Measurements from ENCODE around the gene ABCF2. TPM values are rescaled to one million over a fixed set of nuclear protein-coding genes. Genes with fewer than 3 reads are reported as not detected.

Gene ABCF2
- total RNA-seq, 1 experiment from 2014 or later: 63.7 TPM

GRCh38 chr7:151193203-151193978 lies 33.6 kb downstream of the ABCF2 start:
- no peak overlapping the region for H2AFZ ChIP-seq (ENCODE audit: low read depth, low read length, poor library complexity, severe bottlenecking)
- BruUV-seq (replicated peaks): no TSS peak
- H3K36me3 ChIP-seq (ENCODE audit: control insufficient read depth in 1 of 2, insufficient read depth in 2 of 2, low read length in 2 of 2): no peaks in the 10 kb centered on the region
- no peak overlapping the region for H3K4me2 ChIP-seq (ENCODE audit: low read length)
- ChIA-PET POLR2A (no interaction called here), RAD21 (ENCODE audit: low non-redundant PET in 1 of 2, low total read pairs in 2 of 2, uncharacterized antibody in 2 of 2, unreplicated experiment in 2 of 2) (no interaction called here), CTCF (no interaction called here)
- H3K27ac ChIP-seq (ENCODE audit: low read depth, low read length): no peak overlapping the region
- intact Hi-C loops (cut with micrococcal nuclease): no loop called here
- no peak for ATAC-seq
- no peaks in the 10 kb centered on the region for H4K20me1 ChIP-seq (ENCODE audit: insufficient read depth)
- no peaks in the 10 kb centered on the region for H3K9me3 ChIP-seq (ENCODE audit: control insufficient read depth in 1 of 2, insufficient read depth in 1 of 2, low read depth in 1 of 2, low read length in 2 of 2)
- no peak overlapping the region for H3K4me3 ChIP-seq (replicated peaks in 1 of 2; ENCODE audit: low read depth in 1 of 2, low read length in 2 of 2)
- H3K4me1 ChIP-seq (ENCODE audit: control insufficient read depth in 1 of 2, insufficient read depth in 2 of 2, low read length in 2 of 2): no peaks in the 10 kb centered on the region
- H3K9ac ChIP-seq (ENCODE audit: low read length): no peak overlapping the region
- DNase-seq (ENCODE audit: low read depth, low spot score): no peak
- no peaks in the 10 kb centered on the region for H3K9me2 ChIP-seq (ENCODE audit: insufficient read depth)
- TF ChIP-seq ZBTB33 (IDR thresholded peaks at IDR 0.05; ENCODE audit: extremely low read depth, insufficient replicate concordance, low read length) (no peak), YY1 (IDR thresholded peaks at IDR 0.05; ENCODE audit: extremely low read depth, insufficient replicate concordance, low read depth, low read length) (no peak), CBX3 (IDR thresholded peaks at IDR 0.05; ENCODE audit: low read depth) (no peak), TCF7L2 (IDR thresholded peaks at IDR 0.05; ENCODE audit: borderline replicate concordance, extremely low read depth, insufficient read depth, insufficient read length) (no peak), EZH2phosphoT487 (IDR thresholded peaks at IDR 0.05; ENCODE audit: borderline replicate concordance) (no peak), FOSL1 (IDR thresholded peaks at IDR 0.05; ENCODE audit: low read depth) (no peak), ZFX (IDR thresholded peaks at IDR 0.05) (no peak), EGR1 (IDR thresholded peaks at IDR 0.05; ENCODE audit: low read depth) (no peak), JUND (IDR thresholded peaks at IDR 0.05) (no peak), POLR2AphosphoS5 (IDR thresholded peaks at IDR 0.05; ENCODE audit: low read depth, low read length) (no peak), SRF (IDR thresholded peaks at IDR 0.05; ENCODE audit: low read depth) (no peak), SIN3A (IDR thresholded peaks at IDR 0.05; ENCODE audit: low read depth) (no peak), ATF3 (IDR thresholded peaks at IDR 0.05) (no peak), MAX (IDR thresholded peaks at IDR 0.05) (no peak)
- no peaks in the 10 kb centered on the region for H3K79me2 ChIP-seq (ENCODE audit: insufficient read depth, low read length)
- peaks cover 18% of the 10 kb centered on the region; the same call in 1 of the 2 replicates for H3K27me3 ChIP-seq (ENCODE audit: insufficient read depth, low read length)
